ENCODE measurements around the gene CFDP1. TPM values are rescaled to one million over a fixed set of nuclear protein-coding genes. Genes with fewer than 3 reads are reported as not detected.
A peak's percentile ranks its signal among the peaks of the same experiment; 100 is the strongest.

Gene CFDP1
- total RNA-seq, 1 experiment from 2014 or later, result 97.6 TPM

- TF ChIP-seq EZH2 (IDR thresholded peaks at IDR 0.05; ENCODE audit: borderline replicate concordance, low read depth, low read length, poor library complexity, severe bottlenecking), result no peak
- TF ChIP-seq, protein P1, sequence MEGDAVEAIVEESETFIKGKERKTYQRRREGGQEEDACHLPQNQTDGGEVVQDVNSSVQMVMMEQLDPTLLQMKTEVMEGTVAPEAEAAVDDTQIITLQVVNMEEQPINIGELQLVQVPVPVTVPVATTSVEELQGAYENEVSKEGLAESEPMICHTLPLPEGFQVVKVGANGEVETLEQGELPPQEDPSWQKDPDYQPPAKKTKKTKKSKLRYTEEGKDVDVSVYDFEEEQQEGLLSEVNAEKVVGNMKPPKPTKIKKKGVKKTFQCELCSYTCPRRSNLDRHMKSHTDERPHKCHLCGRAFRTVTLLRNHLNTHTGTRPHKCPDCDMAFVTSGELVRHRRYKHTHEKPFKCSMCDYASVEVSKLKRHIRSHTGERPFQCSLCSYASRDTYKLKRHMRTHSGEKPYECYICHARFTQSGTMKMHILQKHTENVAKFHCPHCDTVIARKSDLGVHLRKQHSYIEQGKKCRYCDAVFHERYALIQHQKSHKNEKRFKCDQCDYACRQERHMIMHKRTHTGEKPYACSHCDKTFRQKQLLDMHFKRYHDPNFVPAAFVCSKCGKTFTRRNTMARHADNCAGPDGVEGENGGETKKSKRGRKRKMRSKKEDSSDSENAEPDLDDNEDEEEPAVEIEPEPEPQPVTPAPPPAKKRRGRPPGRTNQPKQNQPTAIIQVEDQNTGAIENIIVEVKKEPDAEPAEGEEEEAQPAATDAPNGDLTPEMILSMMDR (conservative IDR thresholded peaks at IDR 0.05; ENCODE audit: low read depth, low read length), result no peak
- Histone ChIP-seq H3K36me3 (ENCODE audit: insufficient read depth, low read length, poor library complexity, severe bottlenecking) (no peaks in the 10 kb centered on the region), H3K27ac (ENCODE audit: low read depth, low read length, poor library complexity, severe bottlenecking) (peak overlapping the region; percentile 47), H3K4me3 (ENCODE audit: low read depth, low read length, poor library complexity, severe bottlenecking) (no peak overlapping the region), H3K27me3 (replicated peaks; ENCODE audit: insufficient read depth, low read depth, low read length, poor library complexity) (no peaks in the 10 kb centered on the region), H3K9me3 (ENCODE audit: low read depth, low read length, poor library complexity, severe bottlenecking) (no peaks in the 10 kb centered on the region), H3K4me1 (ENCODE audit: insufficient read depth, low read length, poor library complexity, severe bottlenecking) (peaks cover 50% of the 10 kb centered on the region)
- CTCF ChIA-PET, result no interaction called here
- intact Hi-C loops (cut with micrococcal nuclease; ENCODE audit: unreplicated experiment), result no loop called here
- no peak for DNase-seq (ENCODE audit: low spot score)
- BruUV-seq (replicated peaks), result no TSS peak
- POLR2A ChIA-PET (ENCODE audit: low non-redundant PET), result no interaction called here
Observed at GRCh38 chr16:75256696-75257343, 176.5 kb downstream of the CFDP1 start.

- POLR2A ChIA-PET (ENCODE audit: low non-redundant PET), result no interaction called here
- no TSS peak for BruUV-seq (replicated peaks)
- H3K27me3 ChIP-seq (replicated peaks; ENCODE audit: insufficient read depth, low read depth, low read length, poor library complexity), result no peaks in the 10 kb centered on the region
- intact Hi-C loops (cut with micrococcal nuclease; ENCODE audit: unreplicated experiment), result no loop called here
- TF ChIP-seq, protein P1 (conservative IDR thresholded peaks at IDR 0.05; ENCODE audit: low read depth, low read length), result no peak
- TF ChIP-seq EZH2 (IDR thresholded peaks at IDR 0.05; ENCODE audit: borderline replicate concordance, low read depth, low read length, poor library complexity, severe bottlenecking), result no peak
- no peaks in the 10 kb centered on the region for H3K36me3 ChIP-seq (ENCODE audit: insufficient read depth, low read length, poor library complexity, severe bottlenecking)
- H3K4me3 ChIP-seq (ENCODE audit: low read depth, low read length, poor library complexity, severe bottlenecking), result no peak overlapping the region
- no peak for DNase-seq (ENCODE audit: low spot score)
- CTCF ChIA-PET, result interaction anchor here (1.2 kb wide), 1 partner anchor 123 kb away, joined by 3 read pairs; no protein-coding TSS in a partner anchor
- H3K27ac ChIP-seq (ENCODE audit: low read depth, low read length, poor library complexity, severe bottlenecking), result peak overlapping the region; percentile 47
- peaks cover 52% of the 10 kb centered on the region for H3K4me1 ChIP-seq (ENCODE audit: insufficient read depth, low read length, poor library complexity, severe bottlenecking)
- H3K9me3 ChIP-seq (ENCODE audit: low read depth, low read length, poor library complexity, severe bottlenecking), result no peaks in the 10 kb centered on the region
Observed at GRCh38 chr16:75256059-75256571, 177.2 kb downstream of the CFDP1 start.

DNA sequence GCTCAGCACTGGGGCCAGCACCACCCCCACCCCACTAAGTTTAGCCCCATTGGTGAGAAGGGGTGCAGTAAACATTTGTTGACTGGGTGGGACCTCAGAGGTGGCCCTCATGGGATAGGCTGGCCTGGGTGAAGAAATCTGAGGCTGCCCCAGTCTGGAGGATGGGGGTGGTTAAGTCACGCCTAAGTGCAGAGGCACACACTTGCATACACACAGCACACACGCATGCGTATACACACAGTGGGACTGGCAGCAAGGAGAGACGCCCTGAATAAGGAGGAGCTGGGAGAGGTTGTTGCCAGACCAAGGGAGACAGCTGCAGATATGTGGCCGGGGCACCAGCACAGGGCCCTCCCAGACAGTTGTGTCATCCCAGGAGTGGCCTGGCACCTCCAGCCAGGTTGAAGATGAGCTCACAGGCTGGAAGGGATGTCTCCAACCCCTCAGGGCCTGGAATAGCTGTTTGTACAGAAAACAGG is 178.9 kb downstream of the CFDP1 start:
- H3K27me3 ChIP-seq (replicated peaks; ENCODE audit: insufficient read depth, low read depth, low read length, poor library complexity), result no peaks in the 10 kb centered on the region
- H3K27ac ChIP-seq (ENCODE audit: low read depth, low read length, poor library complexity, severe bottlenecking), result peak overlapping the region; percentile 86
- ChIA-PET CTCF (no interaction called here), POLR2A (ENCODE audit: low non-redundant PET) (no interaction called here)
- intact Hi-C loops (cut with micrococcal nuclease; ENCODE audit: unreplicated experiment), result no loop called here
- TF ChIP-seq, protein P1 (conservative IDR thresholded peaks at IDR 0.05; ENCODE audit: low read depth, low read length), result no peak
- TF ChIP-seq EZH2 (IDR thresholded peaks at IDR 0.05; ENCODE audit: borderline replicate concordance, low read depth, low read length, poor library complexity, severe bottlenecking), result no peak
- no peak overlapping the region for H3K4me3 ChIP-seq (ENCODE audit: low read depth, low read length, poor library complexity, severe bottlenecking)
- BruUV-seq (replicated peaks), result no TSS peak
- no peaks in the 10 kb centered on the region for H3K9me3 ChIP-seq (ENCODE audit: low read depth, low read length, poor library complexity, severe bottlenecking)
- H3K36me3 ChIP-seq (ENCODE audit: insufficient read depth, low read length, poor library complexity, severe bottlenecking), result no peaks in the 10 kb centered on the region
- H3K4me1 ChIP-seq (ENCODE audit: insufficient read depth, low read length, poor library complexity, severe bottlenecking), result peaks cover 52% of the 10 kb centered on the region
- DNase-seq (ENCODE audit: low spot score), result peak; percentile 39
